Panc1 (cell line): ENCODE data around the gene SPOCK1. TPM values are rescaled to one million over a fixed set of nuclear protein-coding genes. Genes with fewer than 3 reads are reported as not detected.

Source experiments
- ATAC-seq: fragments of 200-7000 bp; cut with Tn5 transposase; 2 replicates; pipeline ENCODE4 v1.9.1; 2020; ENCODE audit warnings: mild to moderate bottlenecking, moderate library complexity
- BruUV-seq: library from RNA; stranded (reverse); fragments of 400-500 nt; replicated peaks from 2 replicates; lab custom pipeline; 2021; lab: Mats Ljungman, UMichigan
- CTCF ChIA-PET: fragments of 300-600 bp; sonication (Branson Sonifier 250); formaldehyde crosslinking; loops from one replicate; lab custom pipeline; 2022; ENCODE audit warnings: antibody characterized with exemption; lab: Charles Lee
- POLR2A ChIA-PET: fragments of 300-600 bp; sonication (Branson Sonifier 250); formaldehyde crosslinking; loops from one replicate; lab custom pipeline; 2022; ENCODE audit warnings: antibody characterized with exemption; lab: Charles Lee
- DNase-seq: peaks from one replicate; pipeline ENCODE4 v3.0.0-alpha.2; 2010; ENCODE audit warnings: low read depth, low spot score
- H3K27ac ChIP-seq: 2 replicates; pipeline ENCODE4 v1.5.1; 2011; ENCODE audit warnings: mild to moderate bottlenecking, low read length, inconsistent platforms
- H3K27me3 ChIP-seq: fragments of 200-500 bp; sonication (Bioruptor generic); 2 replicates; pipeline ENCODE4 v1.6.0; 2014; ENCODE audit warnings: low read length, inconsistent platforms; ENCODE audit not compliant: control insufficient read depth, insufficient read depth
- H3K36me3 ChIP-seq: fragments of 200-500 bp; sonication (Bioruptor generic); 2 replicates; pipeline ENCODE4 v1.5.1; 2014; ENCODE audit warnings: inconsistent platforms, mild to moderate bottlenecking, low read length, moderate library complexity; ENCODE audit not compliant: control insufficient read depth, insufficient read depth
- H3K4me1 ChIP-seq: 2 replicates; pipeline ENCODE4 v1.5.1; 2011; ENCODE audit warnings: inconsistent platforms, mild to moderate bottlenecking, low read length, moderate library complexity; ENCODE audit not compliant: control insufficient read depth, insufficient read depth
- H3K4me3 ChIP-seq, 2 experiments: 2 replicates each; pipeline ENCODE4 v1.5.1; 2011 to 2012; ENCODE audit warnings: low read depth in 2 of 2, low read length in 2 of 2, mild to moderate bottlenecking in 2 of 2, inconsistent platforms in 1 of 2, moderate library complexity in 1 of 2
- H3K9me3 ChIP-seq: fragments of 200-500 bp; sonication (Bioruptor generic); 2 replicates; pipeline ENCODE4 v1.5.1; 2014; ENCODE audit warnings: low read depth, mild to moderate bottlenecking, inconsistent platforms, low read length, moderate library complexity; ENCODE audit not compliant: control insufficient read depth, insufficient read depth
- CTCF ChIP-seq: fragments of 450-650 bp; IDR thresholded peaks from 2 replicates; pipeline ENCODE4 v1.5.1; 2017; ENCODE audit warnings: mild to moderate bottlenecking
- POLR2AphosphoS5 ChIP-seq: IDR thresholded peaks from 2 replicates; pipeline ENCODE4 v1.6.1; 2012; ENCODE audit warnings: mild to moderate bottlenecking, low read depth, low read length, moderate library complexity
- REST ChIP-seq, 2 experiments: IDR thresholded peaks; 2 replicates each; pipeline ENCODE4 v1.6.1; 2011 to 2012; ENCODE audit warnings: low read depth in 2 of 2, control low read depth in 1 of 2, low read length in 1 of 2, mild to moderate bottlenecking in 1 of 2, moderate library complexity in 1 of 2; ENCODE audit not compliant: insufficient read depth in 1 of 2
- SIN3A ChIP-seq: IDR thresholded peaks from 2 replicates; pipeline ENCODE4 v1.6.1; 2012; ENCODE audit warnings: low read depth, mild to moderate bottlenecking, low read length, moderate library complexity, borderline replicate concordance; ENCODE audit not compliant: insufficient read depth
- TCF7L2 ChIP-seq: IDR thresholded peaks from 2 replicates; pipeline ENCODE4 v1.6.1; 2011; ENCODE audit warnings: mild to moderate bottlenecking, low read depth, low read length, inconsistent platforms
- in situ Hi-C: cut with HindIII; loops from 2 replicates; pipeline ENCODE4 v1.10.0; 2016; ENCODE audit warnings: low sequenced_read_pairs, low pct_unique_long_range_greater_than_20kb
- intact Hi-C: fragments of 100-400 bp; cut with micrococcal nuclease; formaldehyde crosslinking; loops from one replicate; pipeline ENCODE4 v1.10.0; 2022; ENCODE audit not compliant: unreplicated experiment
- total RNA-seq: library from RNA; stranded (reverse); gene quantifications from one replicate; pipeline ENCODE4 v1.2.1, GENCODE V29; 2021; ENCODE audit not compliant: unreplicated experiment

SPOCK1 gene
- total RNA-seq, 1 experiment from 2014 or later: 15.6 TPM

DNA sequence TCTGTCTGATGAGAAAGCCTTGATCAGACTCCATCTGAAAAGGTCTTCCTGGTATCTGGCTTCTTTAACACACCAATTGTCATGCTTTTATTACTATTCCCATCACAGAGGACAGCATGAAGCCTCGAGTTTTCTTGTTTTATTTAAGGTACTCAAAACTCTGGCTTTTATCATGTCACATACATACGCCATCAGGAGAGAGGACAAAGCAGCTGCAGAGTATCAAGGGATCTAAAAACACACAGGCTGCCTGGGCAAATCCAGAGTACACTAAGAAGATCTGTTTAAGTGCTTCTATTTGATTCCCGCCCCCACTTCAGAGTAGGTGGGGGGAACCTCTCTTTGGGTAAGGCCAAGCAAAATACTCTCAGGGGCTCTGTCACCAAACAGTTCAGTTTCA lies 277.2 kb downstream of the SPOCK1 start:
- intact Hi-C loops (loop anchor here (10.0 kb wide), 1 partner anchor 417 kb away; no protein-coding TSS in a partner anchor), in situ Hi-C loops (no loop called here)
- TF ChIP-seq TCF7L2 (no peak), CTCF (no peak), POLR2AphosphoS5 (no peak), REST (IDR thresholded peaks at IDR 0.05; ENCODE audit: insufficient read depth in 1 of 2, low read depth in 2 of 2, low read length in 1 of 2) (no peak), SIN3A (no peak)
- Histone ChIP-seq H3K4me3 (no peak overlapping the region), H3K9me3 (no peaks in the 10 kb centered on the region), H3K36me3 (no peaks in the 10 kb centered on the region), H3K27ac (no peak overlapping the region), H3K27me3 (no peaks in the 10 kb centered on the region), H3K4me1 (no peaks in the 10 kb centered on the region)
- no peak for DNase-seq
- POLR2A ChIA-PET: no interaction called here
- no peak for ATAC-seq
- BruUV-seq: no TSS peak
- CTCF ChIA-PET: no interaction called here

- in situ Hi-C loops: no loop called here
- Histone ChIP-seq H3K36me3 (no peaks in the 10 kb centered on the region), H3K4me1 (no peaks in the 10 kb centered on the region), H3K27ac (no peak overlapping the region), H3K4me3 (no peak overlapping the region), H3K27me3 (no peaks in the 10 kb centered on the region), H3K9me3 (no peaks in the 10 kb centered on the region)
- ATAC-seq (peak; percentile 90), DNase-seq (peak; percentile 96)
- peak; percentile 67 for TF ChIP-seq CTCF
- no peak for TF ChIP-seq TCF7L2
- ChIA-PET CTCF (no interaction called here), POLR2A (no interaction called here)
- no TSS peak for BruUV-seq
- intact Hi-C loops: loop anchor here (10.0 kb wide), 1 partner anchor 416 kb away; no protein-coding TSS in a partner anchor
These were observed 278.6 kb downstream of the SPOCK1 start for GRCh38 chr5:137220523-137220927.
